DMS 273 (cell line): ENCODE measurements around the gene MASP2.
"Not testable (repeated sequence)": the region's sequence is repeated elsewhere in the genome, so short reads cannot be mapped to it uniquely, and the experiment has no call there.

ENCODE experiments used
- DNase-seq: peaks from one replicate; lab custom pipeline; 2025; ENCODE audit not compliant: unreplicated experiment; lab: John Stamatoyannopoulos, UW

Gene MASP2

DNA sequence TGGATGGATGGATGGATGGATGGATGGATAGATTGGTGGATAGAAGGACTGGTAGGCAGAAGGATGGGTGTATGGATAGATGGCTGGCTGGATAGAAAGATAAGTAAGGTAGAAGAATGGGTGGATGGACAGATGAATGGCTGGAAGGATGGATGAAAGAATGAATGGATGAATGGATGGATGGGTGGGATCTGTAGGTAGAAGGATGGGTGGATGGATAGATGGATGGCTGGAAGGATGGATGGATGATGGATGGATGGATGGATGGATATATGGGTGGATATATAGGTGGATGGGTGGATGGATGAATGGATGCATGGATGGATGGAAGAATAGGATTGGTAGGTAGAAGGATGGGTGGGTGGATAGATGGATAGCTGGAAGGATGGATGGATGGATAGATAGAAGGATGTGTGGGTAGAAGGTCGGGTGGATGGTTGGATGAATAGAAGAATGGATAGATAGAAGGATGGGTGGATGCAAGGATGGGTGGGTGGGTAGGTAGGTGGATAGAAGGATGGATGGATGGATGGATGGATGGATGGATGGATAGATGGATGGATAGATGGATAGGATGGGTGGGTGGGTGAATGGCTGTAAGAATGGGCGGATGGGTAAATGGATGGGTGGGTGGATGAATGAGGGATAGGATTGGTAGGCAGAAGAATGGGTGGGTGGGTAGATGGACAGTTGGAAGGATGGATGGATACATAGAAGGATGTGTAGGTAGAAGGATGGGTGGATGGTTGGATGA is 7.5 kb downstream of the MASP2 start:
- no peak for DNase-seq

DNA sequence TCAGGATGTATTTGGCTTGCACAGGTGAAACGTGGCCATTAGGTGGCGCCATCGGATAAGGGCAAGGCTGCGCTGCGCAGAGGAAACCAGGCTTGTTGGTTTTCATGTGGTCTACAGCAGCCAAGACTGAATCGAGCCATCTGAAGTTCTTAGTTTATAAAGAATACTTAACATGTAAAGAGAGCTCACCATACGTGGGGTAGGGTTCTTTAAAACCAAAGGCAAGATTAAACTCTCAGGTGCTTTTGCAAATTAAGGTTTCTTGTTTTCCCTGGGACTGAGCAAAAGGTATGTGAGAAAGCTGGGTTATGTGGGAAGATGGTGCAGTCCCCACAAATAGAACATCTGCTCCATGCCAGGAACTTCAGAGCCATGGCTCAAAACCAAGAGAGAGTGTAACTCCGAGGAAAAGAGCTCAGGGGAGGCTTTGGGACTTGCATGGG is 9.3 kb downstream of the MASP2 start:
- DNase-seq, result peak; percentile 94

DNA sequence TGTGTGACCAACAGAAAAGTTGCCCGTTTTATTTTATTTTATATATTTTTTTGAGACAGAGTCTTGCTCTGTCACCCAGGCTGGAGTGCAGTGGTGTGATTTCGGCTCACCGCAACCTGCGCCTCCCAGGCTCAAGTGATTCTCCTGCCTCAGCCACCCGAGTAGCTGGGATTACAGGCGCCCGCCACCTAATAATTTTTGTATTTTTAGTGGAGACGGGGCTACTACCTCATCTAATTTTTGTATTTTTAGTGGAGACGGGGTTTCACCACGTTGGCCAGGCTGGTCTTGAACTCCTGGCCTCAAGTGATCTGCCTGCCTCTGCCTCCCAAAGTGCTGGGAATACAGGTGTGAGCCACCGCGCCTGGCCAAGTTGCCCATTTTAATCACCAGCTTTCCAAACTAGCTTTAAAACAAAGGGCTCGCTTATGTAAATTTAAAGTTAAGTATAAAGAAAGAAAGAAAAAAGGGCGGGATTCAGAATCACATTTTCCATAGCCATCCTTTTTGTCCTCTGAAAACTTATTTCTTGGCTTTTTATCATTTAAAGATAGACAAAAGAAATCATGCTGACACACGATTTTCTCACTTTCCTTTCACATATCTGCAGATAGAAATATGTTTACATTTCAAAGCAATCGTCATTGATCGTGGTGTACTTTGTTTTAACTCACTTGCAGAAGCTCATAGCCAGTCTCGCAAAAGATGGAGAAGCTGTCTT is 9.9 kb downstream of the MASP2 start:
- not testable (repeated sequence) for DNase-seq

DNA sequence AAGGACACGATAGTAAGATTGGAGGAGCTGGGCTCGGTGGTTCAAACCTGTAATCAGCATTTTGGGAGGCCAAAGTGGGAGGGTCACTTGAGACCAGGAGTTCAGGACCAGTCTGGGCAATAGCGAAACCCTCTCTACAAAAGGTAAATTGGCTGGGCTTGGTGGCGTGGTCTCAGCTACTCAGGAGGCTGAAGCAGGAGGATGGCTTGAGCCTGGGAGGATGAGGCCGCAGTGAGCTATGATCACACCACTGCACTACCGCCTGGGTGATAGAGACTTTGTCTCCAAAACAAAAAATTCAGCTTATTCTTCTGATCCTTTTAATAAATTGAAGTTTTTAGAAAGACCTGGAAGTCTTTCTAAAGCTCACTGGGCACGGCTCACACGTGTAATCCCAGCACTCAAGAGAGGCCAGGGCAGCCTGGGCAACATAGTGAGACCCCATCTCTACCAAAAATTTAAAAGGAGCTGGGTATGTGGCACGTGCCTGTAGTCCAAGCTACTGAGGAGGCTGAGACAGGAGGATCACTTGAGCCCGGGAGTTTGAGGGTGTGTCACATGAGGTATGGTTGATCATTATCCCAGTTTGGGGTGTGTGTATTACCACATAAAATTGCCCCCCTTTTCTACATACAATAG is 15.3 kb downstream of the MASP2 start:
- no peak for DNase-seq

DNA sequence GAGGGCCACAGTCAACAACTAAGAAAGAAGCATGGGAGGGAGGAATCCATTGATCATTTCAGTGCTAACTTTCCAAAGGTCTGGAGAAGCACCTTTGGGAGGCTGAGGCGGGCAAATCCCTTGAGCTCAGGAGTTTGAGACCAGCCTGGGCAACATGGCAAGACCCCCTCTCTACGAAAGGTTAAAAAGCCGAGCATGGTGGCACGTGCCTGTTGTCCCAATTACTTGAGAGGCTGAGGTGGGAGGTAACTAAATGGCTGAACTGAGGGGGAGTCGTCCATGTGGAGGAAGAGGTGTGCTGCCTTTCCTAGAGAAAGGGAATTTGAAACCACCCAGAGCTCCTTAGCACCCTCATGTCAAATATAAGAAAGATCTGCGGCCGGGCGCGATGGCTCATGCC is 16.2 kb downstream of the MASP2 start:
- DNase-seq, result no peak

DNA sequence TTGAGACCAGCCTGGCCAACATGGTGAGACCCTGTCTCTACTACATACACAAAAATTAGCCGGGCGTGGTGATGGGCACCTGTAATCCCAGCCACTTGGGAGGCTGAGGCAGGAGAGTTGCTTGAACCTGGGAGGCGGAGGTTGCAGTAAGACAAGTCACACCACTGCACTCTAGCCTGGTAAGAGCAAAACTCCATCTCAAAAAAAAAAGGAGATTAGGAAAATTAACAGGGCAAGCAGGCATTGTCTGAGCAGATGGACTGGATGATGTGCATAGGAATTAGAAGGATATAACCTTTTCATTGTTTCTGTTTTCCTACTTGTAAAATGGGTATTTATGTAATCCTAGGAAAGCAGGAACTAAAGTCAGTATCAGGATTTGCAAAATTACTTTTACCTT is 19.0 kb downstream of the MASP2 start:
- no peak for DNase-seq

DNA sequence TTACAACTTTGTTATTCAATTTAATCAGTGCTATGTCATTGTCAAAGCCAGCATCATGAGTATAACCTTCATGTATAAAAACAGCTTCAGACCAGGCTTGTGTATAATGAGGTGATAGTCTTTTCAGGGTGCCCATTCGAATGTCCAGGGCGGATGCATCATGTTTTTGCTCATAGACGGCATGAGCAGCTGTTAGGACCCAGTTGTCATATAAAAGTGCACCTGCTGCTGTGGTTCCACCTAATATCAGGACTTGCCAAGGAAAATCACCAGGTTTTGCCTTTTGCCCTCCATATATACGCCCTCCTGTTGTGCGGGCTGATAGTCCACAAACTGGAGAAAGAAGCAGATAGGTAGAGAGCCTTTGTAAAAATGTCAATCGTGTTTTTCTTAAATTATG is 19.7 kb downstream of the MASP2 start:
- no peak for DNase-seq

DNA sequence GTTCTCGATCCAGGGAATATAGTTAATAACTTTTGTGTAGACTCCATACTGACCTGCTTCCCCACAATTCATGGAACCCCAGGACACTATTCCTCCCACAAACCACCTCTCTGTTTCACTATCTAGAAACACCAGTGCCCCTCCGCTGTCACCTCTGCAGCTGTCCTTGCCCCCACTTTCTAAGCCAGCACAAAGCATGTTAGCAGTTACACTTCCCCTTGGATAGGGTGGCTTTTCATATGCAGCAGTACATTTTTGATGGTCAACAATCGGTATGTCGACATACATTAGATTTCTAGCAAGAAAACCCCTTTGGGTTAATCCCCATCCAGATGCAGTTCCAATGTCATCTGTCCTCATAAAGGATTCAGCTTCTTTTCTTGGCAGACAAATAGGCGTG is 20.1 kb downstream of the MASP2 start:
- DNase-seq, result no peak

DNA sequence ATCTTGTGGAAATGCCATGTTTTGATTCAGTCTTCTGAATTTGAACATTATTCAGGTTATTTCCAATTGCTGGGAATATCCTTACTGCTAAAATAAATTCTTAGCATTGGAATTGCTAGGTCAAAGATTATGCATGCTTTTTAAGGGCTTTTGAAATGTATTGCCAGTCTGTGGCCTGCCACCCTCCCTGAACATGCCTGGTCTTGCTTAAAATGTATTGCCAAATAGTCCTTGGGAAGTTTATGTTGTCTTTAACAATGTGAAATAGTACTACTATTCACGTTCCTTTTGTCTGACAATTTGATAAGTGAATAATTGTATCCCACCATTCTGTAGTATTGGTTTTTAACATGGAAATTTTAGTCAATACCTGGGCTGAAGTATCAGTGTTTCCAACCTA is 21.0 kb downstream of the MASP2 start:
- DNase-seq, result no peak

DNA sequence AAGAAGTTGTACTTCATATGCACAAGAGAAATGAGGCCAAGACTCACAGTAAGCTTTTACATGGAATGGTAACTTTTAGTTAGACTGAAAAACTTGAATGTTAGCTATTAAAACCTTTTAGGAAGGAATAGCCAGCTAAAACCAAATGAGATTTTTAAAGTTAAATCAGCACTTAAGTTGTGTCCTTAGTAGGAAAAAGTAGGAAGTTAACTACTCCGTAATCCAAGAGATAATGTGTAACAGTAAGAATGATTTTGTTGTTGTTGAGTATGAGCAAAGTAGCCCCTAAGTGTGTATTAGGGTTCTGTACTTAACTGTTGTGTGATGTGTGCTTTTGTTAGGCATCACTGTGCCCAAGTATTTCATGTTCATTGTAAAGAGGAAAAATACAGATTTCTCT is 21.4 kb downstream of the MASP2 start:
- no peak for DNase-seq

DNA sequence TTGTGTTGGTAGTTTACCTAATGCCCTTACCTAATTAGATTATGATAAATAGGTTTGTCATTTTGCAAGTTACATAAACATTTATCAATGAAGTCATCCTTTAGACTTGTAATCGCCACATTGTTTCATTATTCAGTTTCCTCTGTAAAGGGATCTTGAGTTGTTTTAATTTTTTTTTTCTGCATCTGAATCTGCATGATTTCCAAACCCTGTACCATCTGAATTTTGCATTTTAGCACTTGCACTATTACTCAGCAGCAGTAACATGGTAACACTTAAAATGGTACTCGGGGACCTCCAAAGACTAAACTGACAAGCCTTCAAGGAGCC is 22.2 kb downstream of the MASP2 start:
- no peak for DNase-seq

DNA sequence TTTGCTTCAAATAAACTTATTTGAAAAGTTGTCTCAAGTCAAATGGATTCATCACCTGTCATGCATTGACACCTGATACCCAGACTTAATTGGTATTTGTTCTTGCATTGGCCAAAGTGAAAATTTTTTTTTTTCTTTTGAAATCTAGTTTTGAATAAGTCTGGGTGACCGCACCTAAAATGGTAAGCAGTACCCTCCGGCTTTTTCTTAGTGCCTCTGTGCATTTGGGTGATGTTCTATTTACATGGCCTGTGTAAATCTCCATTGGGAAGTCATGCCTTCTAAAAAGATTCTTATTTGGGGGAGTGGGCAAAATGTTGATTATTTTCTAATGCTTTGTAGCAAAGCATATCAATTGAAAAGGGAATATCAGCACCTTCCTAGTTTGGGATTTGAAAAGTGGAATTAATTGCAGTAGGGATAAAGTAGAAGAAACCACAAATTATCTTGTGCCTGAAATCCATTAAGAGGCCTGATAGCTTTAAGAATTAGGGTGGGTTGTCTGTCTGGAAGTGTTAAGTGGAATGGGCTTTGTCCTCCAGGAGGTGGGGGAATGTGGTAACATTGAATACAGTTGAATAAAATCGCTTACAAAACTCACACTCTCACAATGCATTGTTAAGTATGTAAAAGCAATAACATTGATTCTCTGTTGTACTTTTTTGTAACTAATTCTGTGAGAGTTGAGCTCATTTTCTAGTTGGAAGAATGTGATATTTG is 22.7 kb downstream of the MASP2 start:
- no peak for DNase-seq

DNA sequence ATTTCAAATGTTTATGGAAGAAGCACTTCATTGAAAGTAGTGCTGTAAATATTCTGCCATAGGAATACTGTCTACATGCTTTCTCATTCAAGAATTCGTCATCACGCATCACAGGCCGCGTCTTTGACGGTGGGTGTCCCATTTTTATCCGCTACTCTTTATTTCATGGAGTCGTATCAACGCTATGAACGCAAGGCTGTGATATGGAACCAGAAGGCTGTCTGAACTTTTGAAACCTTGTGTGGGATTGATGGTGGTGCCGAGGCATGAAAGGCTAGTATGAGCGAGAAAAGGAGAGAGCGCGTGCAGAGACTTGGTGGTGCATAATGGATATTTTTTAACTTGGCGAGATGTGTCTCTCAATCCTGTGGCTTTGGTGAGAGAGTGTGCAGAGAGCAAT is 23.8 kb downstream of the MASP2 start:
- no peak for DNase-seq

DNA sequence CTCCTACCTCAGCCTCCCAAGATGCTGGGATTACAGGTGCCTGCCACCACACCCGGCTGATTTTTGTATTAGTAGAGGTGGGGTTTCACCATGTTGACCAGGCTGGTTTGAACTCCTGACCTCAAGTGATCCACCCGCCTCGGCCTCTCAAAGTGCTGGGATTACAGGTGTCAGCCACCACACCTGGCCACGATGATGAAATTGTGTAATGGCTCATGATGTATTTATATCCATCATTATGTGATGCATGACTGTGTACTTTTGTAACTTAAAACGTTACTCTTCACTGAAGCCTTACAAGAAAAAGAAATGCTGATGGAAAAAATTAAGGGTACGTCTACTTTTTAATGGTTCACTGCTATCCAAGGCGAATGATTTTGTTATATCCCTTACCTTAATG is 27.1 kb downstream of the MASP2 start:
- DNase-seq, result no peak

DNA sequence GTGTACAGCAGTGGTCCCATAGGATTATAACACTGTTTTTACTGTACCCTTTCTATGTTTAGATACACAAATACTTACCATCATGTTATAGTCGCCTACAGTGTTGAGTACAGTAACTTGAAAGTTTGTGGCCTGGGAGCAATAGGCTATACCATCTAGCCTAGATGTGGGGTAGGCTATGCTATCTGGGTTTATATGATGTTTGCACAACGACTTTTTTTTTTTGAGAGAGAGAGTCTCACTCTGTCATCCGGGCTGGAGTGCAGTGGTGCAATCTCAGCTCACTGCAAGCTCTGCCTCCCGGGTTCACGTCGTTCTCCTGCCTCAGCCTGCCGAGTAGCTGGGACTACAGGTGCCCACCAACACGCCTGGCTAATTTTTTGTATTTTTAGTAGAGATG is 27.7 kb downstream of the MASP2 start:
- not testable (repeated sequence) for DNase-seq

DNA sequence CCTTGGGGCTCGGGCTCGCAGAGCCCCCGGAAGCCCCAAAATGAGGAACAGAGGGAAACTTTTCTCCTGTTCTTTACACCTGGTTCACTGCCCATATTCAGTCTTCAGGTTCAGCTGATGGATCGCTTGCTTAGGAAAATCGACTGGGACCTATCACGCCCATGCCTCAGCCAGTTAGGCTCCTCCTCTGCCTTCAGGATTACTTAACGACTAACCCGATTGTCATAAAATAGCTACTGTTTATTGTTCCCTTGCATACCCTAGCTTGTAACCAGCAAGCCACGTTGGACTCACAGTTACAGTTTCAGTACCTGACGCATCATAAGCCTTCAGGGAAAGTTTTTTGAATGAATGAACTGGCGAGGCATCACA is 33.9 kb downstream of the MASP2 start:
- DNase-seq, result no peak

DNA sequence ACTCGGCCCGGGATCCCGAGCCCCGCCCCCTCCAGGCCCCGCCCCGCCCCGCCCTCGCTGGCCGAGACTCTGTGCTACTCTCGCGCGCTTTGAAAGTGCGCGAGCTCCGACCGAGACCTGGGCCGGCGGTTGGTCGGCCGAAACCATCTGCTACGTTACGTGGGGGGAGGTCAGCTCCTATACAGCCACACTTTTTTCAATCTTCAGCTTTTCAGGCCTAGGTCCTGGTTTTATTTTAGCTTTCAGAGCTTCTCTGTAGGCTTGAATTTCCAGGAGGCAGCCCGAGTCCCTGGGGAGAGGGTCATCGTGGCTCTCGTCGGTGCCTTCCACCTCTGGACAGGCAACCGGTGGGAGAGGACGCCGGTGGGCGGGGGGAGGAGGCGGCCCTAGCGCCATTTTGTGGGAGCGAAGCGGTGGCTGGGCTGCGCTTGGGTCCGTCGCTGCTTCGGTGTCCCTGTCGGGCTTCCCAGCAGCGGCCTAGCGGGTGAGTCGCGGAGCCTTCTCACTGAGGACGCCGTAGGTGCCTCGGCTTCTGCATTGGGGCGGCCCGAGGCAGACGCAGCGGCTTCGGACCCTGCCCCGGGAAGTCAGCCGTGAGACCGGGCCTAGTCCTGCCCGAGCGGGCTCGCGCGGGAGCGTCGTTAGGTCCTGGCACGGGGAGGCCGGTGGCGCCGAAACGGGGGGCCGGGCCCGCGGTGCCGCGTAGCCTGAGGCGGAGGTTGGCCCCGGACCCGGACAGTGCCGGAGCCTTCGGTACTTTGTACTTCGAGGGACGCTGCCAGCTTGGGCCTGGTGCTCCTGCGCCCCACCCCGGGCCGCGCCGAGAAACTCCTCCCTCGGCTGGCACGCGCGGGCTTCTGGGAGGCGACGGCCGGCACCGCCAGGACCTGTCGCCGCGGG is 34.5 kb downstream of the MASP2 start, which contains the start of gene TARDBP:
Gene TARDBP, plus strand, starts transcription at position 395 of the 900 bp plus-strand sequence. CDS start 1,074 bp downstream, outside the sequence.
- peak; percentile 96 for DNase-seq

DNA sequence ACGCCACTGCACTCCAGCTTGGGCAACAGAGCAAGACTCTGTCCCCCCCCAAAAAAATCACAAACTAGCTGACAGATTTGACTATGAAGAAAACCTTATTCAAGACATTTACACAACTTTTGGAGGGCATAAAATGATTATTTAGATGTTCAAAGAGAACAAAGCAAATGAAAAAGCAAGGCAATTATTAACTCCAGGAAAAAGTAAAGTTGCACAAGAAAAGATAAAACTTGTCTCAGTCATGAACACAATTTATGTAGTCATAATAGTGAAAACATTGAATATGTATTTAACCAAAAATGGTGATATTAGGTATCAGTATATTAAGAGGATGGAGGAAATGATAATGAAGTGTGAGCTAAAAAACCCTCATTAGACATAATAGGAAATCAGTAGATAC is 46.5 kb downstream of the MASP2 start:
- DNase-seq, result no peak

DNA sequence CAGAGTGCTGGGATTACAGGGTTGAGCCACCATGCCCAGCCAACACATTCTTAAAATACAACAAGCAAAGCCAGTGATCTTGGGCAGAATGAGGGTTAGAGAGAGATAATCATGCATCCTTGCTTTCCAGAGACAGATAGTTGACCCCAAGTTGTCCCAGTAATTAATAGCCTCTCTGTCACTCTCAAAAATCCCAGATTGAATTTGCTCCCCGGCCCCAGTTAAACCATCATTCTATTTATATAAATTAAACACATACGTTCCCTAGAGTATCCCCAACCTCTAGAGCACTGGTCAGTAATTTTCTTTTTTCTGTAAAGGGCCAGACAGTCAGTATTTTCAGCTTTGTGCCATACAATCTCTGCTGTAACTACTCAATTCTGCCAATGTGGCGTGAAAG is 50.9 kb downstream of the MASP2 start:
- DNase-seq, result no peak

DNA sequence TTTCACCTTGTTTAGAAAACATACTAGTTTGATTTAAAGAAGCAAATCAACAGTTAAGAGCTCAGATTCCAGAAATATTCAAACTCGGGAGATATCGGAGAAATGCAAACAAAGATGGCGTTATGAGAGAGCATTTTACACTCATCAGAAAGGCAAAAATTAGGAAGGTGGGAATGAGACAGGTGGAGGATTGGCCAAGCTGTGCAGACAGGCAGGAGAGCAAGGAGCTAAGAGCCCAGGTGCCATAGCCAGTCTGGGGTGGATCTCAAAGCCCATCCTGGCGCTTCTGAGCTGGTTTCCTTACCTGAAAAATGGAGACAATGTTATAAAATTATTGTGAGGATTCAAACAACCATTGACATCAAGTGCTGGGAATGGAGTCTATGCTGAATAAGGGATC is 54.2 kb downstream of the MASP2 start:
- DNase-seq, result no peak

DNA sequence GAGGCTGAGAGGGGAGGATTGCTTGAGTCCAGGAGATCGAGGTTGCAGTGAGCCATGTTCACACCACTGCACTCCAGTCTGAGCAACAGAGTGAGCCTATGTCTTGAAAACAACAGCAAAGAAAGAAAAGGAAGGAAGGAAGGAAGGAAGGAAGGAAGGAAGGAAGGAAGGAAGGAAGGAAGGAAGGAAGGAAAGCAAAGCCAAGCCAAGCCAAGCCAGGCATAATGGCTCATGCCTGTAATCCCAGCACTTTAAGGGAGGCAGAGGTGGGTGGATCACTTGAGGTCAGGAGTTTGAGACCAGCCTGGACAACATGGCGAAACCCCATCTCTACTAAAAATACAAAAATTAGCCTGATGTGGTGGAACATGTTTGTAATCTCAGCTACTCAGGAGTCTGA is 55.0 kb downstream of the MASP2 start:
- DNase-seq, result not testable (repeated sequence)
